ENCODE results near the gene KLHL21.
"Not testable (repeated sequence)": the region's sequence is repeated elsewhere in the genome, so short reads cannot be mapped to it uniquely, and the experiment has no call there.

Gene KLHL21

GRCh38 chr1:6599991-6600390 is 2.7 kb downstream of the KLHL21 start:
- DNase-seq (ENCODE audit: low read depth in 2 of 2): not testable (repeated sequence)

GRCh38 chr1:6599141-6599975 is 3.3 kb downstream of the KLHL21 start:
- DNase-seq (ENCODE audit: low read depth in 2 of 2): peak in 1 of 2 donors; percentile 71

- no peak for DNase-seq (ENCODE audit: low read depth in 2 of 2)
Measured at GRCh38 chr1:6597777-6598131, 4.9 kb downstream of the KLHL21 start.

GRCh38 chr1:6596886-6597776 is 5.5 kb downstream of the KLHL21 start:
- no peak for DNase-seq (ENCODE audit: low read depth in 2 of 2)

GRCh38 chr1:6596351-6596750 is 6.3 kb downstream of the KLHL21 start:
- DNase-seq (ENCODE audit: low read depth in 2 of 2): no peak

- DNase-seq (ENCODE audit: low read depth in 2 of 2): no peak
Measured at GRCh38 chr1:6594977-6595740, 7.5 kb downstream of the KLHL21 start.

- no peak for DNase-seq (ENCODE audit: low read depth in 2 of 2)
Measured at GRCh38 chr1:6593810-6594209, 8.9 kb downstream of the KLHL21 start.

- DNase-seq (ENCODE audit: low read depth in 2 of 2): no peak
Measured at GRCh38 chr1:6592865-6593593, 9.6 kb downstream of the KLHL21 start.

GRCh38 chr1:6592441-6592840 is 10.2 kb downstream of the KLHL21 start:
- no peak for DNase-seq (ENCODE audit: low read depth in 2 of 2)

- DNase-seq (ENCODE audit: low read depth in 2 of 2): no peak
Measured at GRCh38 chr1:6591644-6592043, 11.0 kb downstream of the KLHL21 start.

GRCh38 chr1:6591222-6591621 is 11.4 kb downstream of the KLHL21 start:
- DNase-seq (ENCODE audit: low read depth in 2 of 2): no peak

- no peak for DNase-seq (ENCODE audit: low read depth in 2 of 2)
Measured at GRCh38 chr1:6590046-6590445, 12.6 kb downstream of the KLHL21 start.

- no peak for DNase-seq (ENCODE audit: low read depth in 2 of 2)
Measured at GRCh38 chr1:6588893-6589520, 13.7 kb downstream of the KLHL21 start.

GRCh38 chr1:6588128-6588892 is 14.4 kb downstream of the KLHL21 start:
- DNase-seq (ENCODE audit: low read depth in 2 of 2): no peak

- no peak for DNase-seq (ENCODE audit: low read depth in 2 of 2)
Measured at GRCh38 chr1:6587261-6588005, 15.2 kb downstream of the KLHL21 start.

GRCh38 chr1:6586404-6586816 is 16.3 kb downstream of the KLHL21 start:
- no peak for DNase-seq (ENCODE audit: low read depth in 2 of 2)

- DNase-seq (ENCODE audit: low read depth in 2 of 2): no peak
Measured at GRCh38 chr1:6585841-6586240, 16.8 kb downstream of the KLHL21 start.

GRCh38 chr1:6585081-6585722 is 17.5 kb downstream of the KLHL21 start:
- no peak for DNase-seq (ENCODE audit: low read depth in 2 of 2)

Measured in activated CD8-positive, alpha-beta memory T cell treated with anti-CD3 and anti-CD28 coated beads for 4 hours (primary cell).